H9 (cell line): ENCODE measurements around the gene CALML5. TPM values are rescaled to one million over a fixed set of nuclear protein-coding genes. Genes with fewer than 3 reads are reported as not detected.

ENCODE experiments used
- DNase-seq: peaks from one replicate; pipeline ENCODE4 v3.0.0-alpha.2; 2017
- H2AFZ ChIP-seq: one replicate; pipeline ENCODE4 v1.6.1; 2013; ENCODE audit warnings: mild to moderate bottlenecking, low read length, control low read depth, moderate library complexity
- H2AK5ac ChIP-seq: 2 replicates; pipeline ENCODE4 v1.6.1; 2013; ENCODE audit warnings: low read length, control low read depth, mixed read lengths; ENCODE audit not compliant: insufficient read length
- H2BK120ac ChIP-seq: one replicate; pipeline ENCODE4 v1.6.1; 2013; ENCODE audit warnings: low read depth, mild to moderate bottlenecking, low read length, control low read depth, inconsistent platforms; ENCODE audit not compliant: poor library complexity, severe bottlenecking
- H2BK12ac ChIP-seq: 2 replicates; pipeline ENCODE4 v1.6.1; 2013; ENCODE audit warnings: low read length, control low read depth, mixed read lengths, low read depth; ENCODE audit not compliant: insufficient read length
- H2BK15ac ChIP-seq: 2 replicates; pipeline ENCODE4 v1.6.1; 2013; ENCODE audit warnings: low read depth, low read length, control low read depth
- H2BK20ac ChIP-seq: one replicate; pipeline ENCODE4 v1.6.1; 2013; ENCODE audit warnings: low read depth, mild to moderate bottlenecking, low read length, control low read depth, inconsistent platforms; ENCODE audit not compliant: poor library complexity, severe bottlenecking
- H2BK5ac ChIP-seq: 2 replicates; pipeline ENCODE4 v1.6.1; 2013; ENCODE audit warnings: low read length, control low read depth, mixed read lengths; ENCODE audit not compliant: insufficient read length
- H3K14ac ChIP-seq: 2 replicates; pipeline ENCODE4 v1.6.1; 2013; ENCODE audit warnings: low read length, control low read depth; ENCODE audit not compliant: insufficient read depth
- H3K18ac ChIP-seq: 2 replicates; pipeline ENCODE4 v1.6.1; 2013; ENCODE audit warnings: low read depth, mild to moderate bottlenecking, mixed read lengths, low read length, control low read depth; ENCODE audit not compliant: insufficient read length
- H3K23ac ChIP-seq: 2 replicates; pipeline ENCODE4 v1.6.1; 2013; ENCODE audit warnings: low read length, control low read depth, mixed read lengths, low read depth; ENCODE audit not compliant: insufficient read length
- H3K23me2 ChIP-seq: 2 replicates; pipeline ENCODE4 v1.6.1; 2013; ENCODE audit warnings: low read depth, mild to moderate bottlenecking, mixed read lengths, low read length, control low read depth; ENCODE audit not compliant: insufficient read length, poor library complexity, severe bottlenecking
- H3K27ac ChIP-seq: 2 replicates; pipeline ENCODE4 v1.5.1; 2013; ENCODE audit warnings: low read length, control low read depth, mixed read lengths, low read depth; ENCODE audit not compliant: insufficient read length
- H3K27me3 ChIP-seq: 2 replicates; pipeline ENCODE4 v1.6.1; 2013; ENCODE audit warnings: low read length, control low read depth, inconsistent platforms; ENCODE audit not compliant: insufficient read depth
- H3K4ac ChIP-seq: 2 replicates; pipeline ENCODE4 v1.6.1; 2013; ENCODE audit warnings: low read depth, mild to moderate bottlenecking, control low read depth, inconsistent platforms, low read length, moderate library complexity
- H3K4me1 ChIP-seq: 2 replicates; pipeline ENCODE4 v1.6.1; 2013; ENCODE audit warnings: low read length, control low read depth, inconsistent platforms; ENCODE audit not compliant: insufficient read depth
- H3K4me2 ChIP-seq: 2 replicates; pipeline ENCODE4 v1.6.1; 2013; ENCODE audit warnings: low read length, control low read depth, mixed read lengths; ENCODE audit not compliant: insufficient read length, insufficient read depth
- H3K56ac ChIP-seq: 2 replicates; pipeline ENCODE4 v1.6.1; 2013; ENCODE audit warnings: low read depth, mild to moderate bottlenecking, mixed read lengths, low read length, control low read depth; ENCODE audit not compliant: insufficient read length
- H3K79me1 ChIP-seq: 2 replicates; pipeline ENCODE4 v1.6.1; 2013; ENCODE audit warnings: low read depth, mild to moderate bottlenecking, moderate library complexity, low read length, control low read depth, inconsistent platforms; ENCODE audit not compliant: insufficient read depth, poor library complexity, severe bottlenecking
- H3K79me2 ChIP-seq: 2 replicates; pipeline ENCODE4 v1.6.1; 2013; ENCODE audit warnings: low read length, control low read depth, inconsistent platforms; ENCODE audit not compliant: insufficient read depth
- H3K9ac ChIP-seq: 2 replicates; pipeline ENCODE4 v1.6.1; 2013; ENCODE audit warnings: low read length, control low read depth, mixed read lengths; ENCODE audit not compliant: insufficient read length; ENCODE audit errors: extremely low read depth
- H3K9me3 ChIP-seq: one replicate; pipeline ENCODE4 v1.6.1; 2013; ENCODE audit warnings: low read depth, low read length, inconsistent platforms; ENCODE audit not compliant: control insufficient read depth
- H3T11ph ChIP-seq: one replicate; pipeline ENCODE4 v1.6.1; 2013; ENCODE audit warnings: mild to moderate bottlenecking, low read length, control low read depth, inconsistent platforms
- H4K20me1 ChIP-seq: one replicate; pipeline ENCODE4 v1.6.1; 2013; ENCODE audit not compliant: control insufficient read depth, insufficient read length, insufficient read depth
- H4K5ac ChIP-seq: 2 replicates; pipeline ENCODE4 v1.6.1; 2013; ENCODE audit warnings: low read depth, mild to moderate bottlenecking, mixed read lengths, low read length, control low read depth; ENCODE audit not compliant: insufficient read length
- H4K8ac ChIP-seq: replicated peaks from 2 replicates; pipeline ENCODE4 v1.6.1; 2013; ENCODE audit warnings: low read length, control low read depth, mixed read lengths, low read depth; ENCODE audit not compliant: insufficient read length
- H4K91ac ChIP-seq: 2 replicates; pipeline ENCODE4 v1.6.1; 2013; ENCODE audit warnings: low read depth, mild to moderate bottlenecking, moderate library complexity, mixed read lengths, low read length, control low read depth; ENCODE audit not compliant: insufficient read length
- H3K27ac Mint-ChIP-seq, 3 experiments: 2 replicates in 2 of 3; 3 replicates in 1 of 3; pipeline ENCODE4 v1.8.0; 2020 to 2021; ENCODE audit warnings: mixed read lengths in 3 of 3, mild to moderate bottlenecking in 1 of 3, moderate library complexity in 1 of 3
- H3K27me3 Mint-ChIP-seq: 2 replicates; pipeline ENCODE4 v1.8.0; 2021; ENCODE audit warnings: low read depth, mild to moderate bottlenecking, moderate library complexity, mixed read lengths
- H3K36me3 Mint-ChIP-seq, 3 experiments: 2 replicates in 2 of 3; 3 replicates in 1 of 3; pipeline ENCODE4 v1.8.0; 2020 to 2021; ENCODE audit warnings: low read depth in 3 of 3, mixed read lengths in 3 of 3; ENCODE audit not compliant: insufficient read depth in 1 of 3
- H3K4me1 Mint-ChIP-seq, 2 experiments: 2 replicates each; pipeline ENCODE4 v1.8.0; 2020; ENCODE audit warnings: mixed read lengths in 2 of 2
- H3K4me3 Mint-ChIP-seq, 2 experiments: 2 replicates in 1 of 2; 3 replicates in 1 of 2; pipeline ENCODE4 v1.8.0; 2020 to 2021; ENCODE audit warnings: mild to moderate bottlenecking in 2 of 2, mixed read lengths in 2 of 2, moderate library complexity in 1 of 2
- H3K9me3 Mint-ChIP-seq, 2 experiments: 2 replicates in 1 of 2; 3 replicates in 1 of 2; pipeline ENCODE4 v1.8.0; 2020; ENCODE audit warnings: mild to moderate bottlenecking in 2 of 2, mixed read lengths in 2 of 2, moderate library complexity in 1 of 2
- CTCF ChIP-seq: fragments of 200-600 bp; sonication (generic); conservative IDR thresholded peaks from 3 replicates; pipeline ENCODE4 v1.8.0; 2021; ENCODE audit warnings: antibody characterized with exemption, mild to moderate bottlenecking
- WGBS: extraction: QIAGEN DNeasy Blood & Tissue Kit; methylation state at CpG from one replicate; pipeline ENCODE4 v1.1.7; 2013; ENCODE audit warnings: missing lambda C conversion rate, low lambda C conversion rate, mixed read lengths; ENCODE audit not compliant: insufficient read length; ENCODE audit errors: extremely low coverage; 5-methylcytosine and 5-hydroxymethylcytosine counted together
- total RNA-seq: library from RNA; stranded (reverse); gene quantifications from 2 replicates; pipeline ENCODE4 v1.2.1, GENCODE V29; 2021

The CALML5 gene
- total RNA-seq, 1 experiment from 2014 or later = not detected

DNA sequence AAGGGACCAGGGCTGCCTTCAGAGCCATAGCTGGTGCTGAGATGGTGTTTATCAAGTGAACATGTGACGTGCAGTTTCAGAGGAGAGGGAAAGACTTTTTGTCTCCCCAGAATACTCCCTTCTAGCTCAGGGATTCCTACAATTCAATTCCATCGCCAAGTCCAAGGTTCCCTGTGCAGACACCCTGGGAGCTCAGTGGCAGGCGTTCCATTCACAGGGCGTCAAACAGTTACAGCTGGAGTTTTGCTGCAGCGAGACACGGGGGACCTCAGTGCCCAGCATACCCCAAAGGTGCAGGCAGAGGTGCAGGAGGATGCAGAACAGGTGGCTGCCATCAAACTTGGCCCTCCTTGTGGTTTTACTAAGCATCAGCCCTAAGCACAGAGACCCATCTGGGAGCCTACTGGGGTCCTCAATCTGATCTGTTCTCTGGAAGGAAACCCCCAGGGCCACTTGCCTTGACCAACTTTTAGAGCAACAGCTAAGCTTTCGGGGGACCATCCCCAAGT, 846 bp upstream of the CALML5 start:
- no peak overlapping the region for H2BK20ac ChIP-seq
- no peak overlapping the region for H3K4me3 Mint-ChIP-seq
- H3K18ac ChIP-seq = no peak overlapping the region
- H2BK5ac ChIP-seq = no peak overlapping the region
- H3K79me2 ChIP-seq = no peaks in the 10 kb centered on the region
- H3K14ac ChIP-seq = no peak overlapping the region
- no peaks in the 10 kb centered on the region; a peak in 1 of 7 replicates for H3K36me3 Mint-ChIP-seq
- no CpG with 5 or more reads among the region's 7 CpGs for WGBS
- no peaks in the 10 kb centered on the region for H3K9me3 ChIP-seq
- H3T11ph ChIP-seq = no peak overlapping the region
- H3K4me2 ChIP-seq = no peak overlapping the region
- H3K27me3 Mint-ChIP-seq = peaks cover 5% of the 10 kb centered on the region
- no peaks in the 10 kb centered on the region for H4K20me1 ChIP-seq
- H3K27ac ChIP-seq = no peak overlapping the region
- H3K23me2 ChIP-seq = no peaks in the 10 kb centered on the region
- H3K27me3 ChIP-seq = no peaks in the 10 kb centered on the region
- H2AK5ac ChIP-seq = no peak overlapping the region
- no peak overlapping the region for H4K91ac ChIP-seq
- no peak overlapping the region for H4K5ac ChIP-seq
- no peaks in the 10 kb centered on the region for H3K79me1 ChIP-seq
- no peak overlapping the region for H3K56ac ChIP-seq
- H3K4me1 ChIP-seq = no peaks in the 10 kb centered on the region; the same call in 1 of the 2 replicates
- peaks cover 6 to 7% of the 10 kb centered on the region in 2 experiments for H3K4me1 Mint-ChIP-seq
- no peak overlapping the region for H3K27ac Mint-ChIP-seq
- no peak overlapping the region for H3K4ac ChIP-seq
- no peak overlapping the region for H2BK120ac ChIP-seq
- no peak overlapping the region for H2AFZ ChIP-seq
- H2BK12ac ChIP-seq = no peak overlapping the region
- H3K23ac ChIP-seq = no peak overlapping the region
- no peak for DNase-seq
- no peak overlapping the region for H2BK15ac ChIP-seq
- H4K8ac ChIP-seq = no peak overlapping the region
- TF ChIP-seq CTCF = no peak
- no peak overlapping the region for H3K9ac ChIP-seq
- no peaks in the 10 kb centered on the region for H3K9me3 Mint-ChIP-seq
